HCEC 1CT (cell line): Measurements from ENCODE around the gene VEGFA.
A peak's percentile ranks its signal among the peaks of the same experiment; 100 is the strongest.

Source experiments
- DNase-seq: peaks from one replicate; pipeline ENCODE4 v3.0.0-alpha.2; 2017

VEGFA gene

DNA sequence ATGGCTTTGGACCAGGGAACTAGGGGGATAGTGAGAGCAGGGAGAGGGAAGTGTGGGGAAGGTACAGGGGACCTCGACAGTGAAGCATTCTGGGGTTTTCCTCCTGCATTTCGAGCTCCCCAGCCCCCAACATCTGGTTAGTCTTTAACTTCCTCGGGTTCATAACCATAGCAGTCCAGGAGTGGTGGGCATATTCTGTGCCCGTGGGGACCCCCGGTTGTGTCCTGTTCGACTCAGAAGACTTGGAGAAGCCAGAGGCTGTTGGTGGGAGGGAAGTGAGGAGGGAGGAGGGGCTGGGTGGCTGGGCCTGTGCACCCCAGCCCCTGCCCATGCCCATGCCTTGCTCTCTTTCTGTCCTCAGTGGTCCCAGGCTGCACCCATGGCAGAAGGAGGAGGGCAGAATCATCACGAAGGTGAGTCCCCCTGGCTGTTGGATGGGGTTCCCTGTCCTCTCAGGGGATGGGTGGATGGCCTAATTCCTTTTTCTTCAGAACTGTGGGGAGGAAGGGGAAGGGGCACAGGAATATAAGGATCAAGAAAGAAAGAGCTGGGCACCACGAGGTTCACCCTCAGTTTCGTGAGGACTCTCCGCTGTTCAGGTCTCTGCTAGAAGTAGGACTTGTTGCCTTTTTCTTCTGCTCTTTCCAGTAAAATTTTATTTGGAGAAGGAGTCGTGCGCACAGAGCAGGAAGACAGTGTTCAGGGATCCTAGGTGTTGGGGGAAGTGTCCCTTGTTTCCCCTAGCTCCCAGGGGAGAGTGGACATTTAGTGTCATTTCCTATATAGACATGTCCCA, 4.2 kb downstream of the VEGFA start:
- DNase-seq: no peak

GRCh38 chr6:43774776-43775534, 4.9 kb downstream of the VEGFA start:
- DNase-seq: peak; percentile 67

DNA sequence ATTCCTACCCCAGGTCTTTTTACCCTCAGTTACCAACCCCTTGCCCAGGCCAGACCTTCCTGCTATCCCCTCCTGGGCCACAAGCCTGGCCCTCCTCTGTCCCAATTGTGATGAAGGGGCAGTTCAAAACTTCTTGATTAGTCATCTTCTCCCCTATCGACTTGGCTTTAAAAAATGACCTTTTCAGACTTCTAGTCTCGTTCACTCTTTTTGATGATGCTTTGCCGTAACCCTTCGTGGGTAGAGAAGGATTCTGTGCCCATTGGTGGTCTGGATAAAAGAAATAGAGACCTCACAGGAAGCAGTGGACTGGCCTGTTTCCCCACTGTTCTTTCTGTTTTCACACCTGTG, 5.5 kb downstream of the VEGFA start:
- no peak for DNase-seq

- no peak for DNase-seq
These were observed 6.2 kb downstream of the VEGFA start for GRCh38 chr6:43776115-43776798.

- DNase-seq: no peak
These were observed 7.1 kb downstream of the VEGFA start for GRCh38 chr6:43776799-43777776.

DNA sequence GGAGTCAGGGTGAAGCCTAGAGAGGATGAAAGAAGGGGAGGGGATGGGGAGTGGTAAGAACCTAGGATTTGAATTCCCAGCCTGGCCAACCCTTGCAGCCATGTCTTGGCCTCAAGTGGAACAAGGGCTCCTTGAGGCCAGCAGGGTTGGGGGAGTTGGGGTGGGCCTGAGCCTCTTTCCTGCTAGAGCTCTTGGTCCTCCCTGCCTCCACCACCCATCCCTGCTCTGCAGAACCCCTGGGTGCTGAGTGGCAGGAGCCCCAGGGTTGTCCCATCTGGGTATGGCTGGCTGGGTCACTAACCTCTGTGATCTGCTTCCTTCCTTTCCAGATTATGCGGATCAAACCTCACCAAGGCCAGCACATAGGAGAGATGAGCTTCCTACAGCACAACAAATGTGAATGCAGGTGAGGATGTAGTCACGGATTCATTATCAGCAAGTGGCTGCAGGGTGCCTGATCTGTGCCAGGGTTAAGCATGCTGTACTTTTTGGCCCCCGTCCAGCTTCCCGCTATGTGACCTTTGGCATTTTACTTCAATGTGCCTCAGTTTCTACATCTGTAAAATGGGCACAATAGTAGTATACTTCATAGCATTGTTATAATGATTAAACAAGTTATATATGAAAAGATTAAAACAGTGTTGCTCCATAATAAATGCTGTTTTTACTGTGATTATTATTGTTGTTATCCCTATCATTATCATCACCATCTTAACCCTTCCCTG, 8.3 kb downstream of the VEGFA start:
- no peak for DNase-seq

GRCh38 chr6:43778976-43779851, 9.2 kb downstream of the VEGFA start:
- DNase-seq: no peak

GRCh38 chr6:43779852-43780236, 9.8 kb downstream of the VEGFA start:
- no peak for DNase-seq

- no peak for DNase-seq
These were observed 10.3 kb downstream of the VEGFA start for GRCh38 chr6:43780293-43780692.

- no peak for DNase-seq
These were observed 11.2 kb downstream of the VEGFA start for GRCh38 chr6:43780941-43781928.

DNA sequence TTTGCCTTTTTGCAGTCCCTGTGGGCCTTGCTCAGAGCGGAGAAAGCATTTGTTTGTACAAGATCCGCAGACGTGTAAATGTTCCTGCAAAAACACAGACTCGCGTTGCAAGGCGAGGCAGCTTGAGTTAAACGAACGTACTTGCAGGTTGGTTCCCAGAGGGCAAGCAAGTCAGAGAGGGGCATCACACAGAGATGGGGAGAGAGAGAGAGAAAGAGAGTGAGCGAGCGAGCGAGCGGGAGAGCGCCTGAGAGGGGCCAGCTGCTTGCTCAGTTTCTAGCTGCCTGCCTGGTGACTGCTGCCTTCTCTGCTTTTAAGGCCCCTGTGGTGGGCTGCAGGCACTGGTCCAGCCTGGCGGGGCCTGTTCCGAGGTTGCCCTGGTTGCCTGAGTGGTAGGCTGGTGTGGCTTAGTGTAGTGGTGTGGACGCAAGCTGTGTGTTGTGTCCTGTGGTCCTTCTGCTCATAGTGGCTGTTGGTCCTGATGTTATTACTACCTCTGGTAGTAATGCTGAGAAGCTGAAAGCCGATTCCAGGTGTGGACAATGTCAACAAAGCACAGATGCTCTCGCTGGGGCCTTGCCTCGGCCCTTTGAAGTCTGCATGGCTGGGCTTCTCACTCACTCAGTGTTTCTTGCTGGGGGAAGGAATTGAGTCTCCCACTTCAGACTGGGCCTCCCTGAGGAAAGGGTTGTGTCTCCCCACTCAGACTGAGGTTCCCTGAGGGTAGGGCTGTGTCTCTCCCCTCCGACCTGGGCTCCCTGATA, 12.1 kb downstream of the VEGFA start:
- no peak for DNase-seq

- no peak for DNase-seq
These were observed 12.9 kb downstream of the VEGFA start for GRCh38 chr6:43782764-43783513.

GRCh38 chr6:43784049-43784855, 14.2 kb downstream of the VEGFA start:
- no peak for DNase-seq

DNA sequence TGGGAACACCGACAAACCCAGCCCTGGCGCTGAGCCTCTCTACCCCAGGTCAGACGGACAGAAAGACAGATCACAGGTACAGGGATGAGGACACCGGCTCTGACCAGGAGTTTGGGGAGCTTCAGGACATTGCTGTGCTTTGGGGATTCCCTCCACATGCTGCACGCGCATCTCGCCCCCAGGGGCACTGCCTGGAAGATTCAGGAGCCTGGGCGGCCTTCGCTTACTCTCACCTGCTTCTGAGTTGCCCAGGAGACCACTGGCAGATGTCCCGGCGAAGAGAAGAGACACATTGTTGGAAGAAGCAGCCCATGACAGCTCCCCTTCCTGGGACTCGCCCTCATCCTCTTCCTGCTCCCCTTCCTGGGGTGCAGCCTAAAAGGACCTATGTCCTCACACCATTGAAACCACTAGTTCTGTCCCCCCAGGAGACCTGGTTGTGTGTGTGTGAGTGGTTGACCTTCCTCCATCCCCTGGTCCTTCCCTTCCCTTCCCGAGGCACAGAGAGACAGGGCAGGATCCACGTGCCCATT, 15.3 kb downstream of the VEGFA start:
- no peak for DNase-seq

GRCh38 chr6:43785904-43786303, 15.9 kb downstream of the VEGFA start:
- no peak for DNase-seq

DNA sequence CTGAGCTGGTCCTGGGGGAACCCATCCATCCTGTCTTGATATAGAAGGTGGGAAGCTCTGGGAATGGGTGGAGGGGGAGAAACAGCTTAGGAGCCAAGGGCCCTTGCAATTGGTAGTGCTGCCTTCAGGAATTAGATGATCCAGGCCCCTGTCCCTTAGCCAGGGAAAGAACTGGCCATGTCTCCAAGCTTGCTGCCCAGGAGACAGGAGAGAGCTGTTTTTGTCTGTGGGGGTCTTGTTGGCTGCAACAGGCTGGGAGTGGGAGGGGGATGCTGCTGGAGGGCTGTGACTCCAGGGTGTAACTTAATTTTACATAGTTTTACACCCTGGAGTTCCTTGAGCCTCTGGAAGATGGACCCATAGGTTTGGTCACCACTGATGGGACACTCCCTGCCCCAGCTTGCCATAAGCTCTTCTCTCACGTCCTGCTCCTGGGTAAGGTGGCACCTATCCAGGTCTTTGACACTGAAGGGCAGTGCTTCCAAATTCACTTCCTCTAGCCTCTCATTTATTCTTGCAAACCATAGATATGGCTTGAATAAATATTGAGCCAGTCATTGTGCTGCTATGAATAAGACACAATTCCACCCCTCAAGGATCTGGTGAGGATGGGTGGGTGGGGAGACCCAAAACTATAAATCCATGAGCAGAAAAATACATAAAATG, 16.8 kb downstream of the VEGFA start:
- DNase-seq: peak; percentile 20
